Stimulated activated CD8-positive, alpha-beta memory T cell treated with anti-CD3 and anti-CD28 coated beads, Interleukin-7, amount 100 ng/mL, for 1 hour (primary cell): ENCODE results near the gene MGLL.
"Not testable (repeated sequence)": the region's sequence is repeated elsewhere in the genome, so short reads cannot be mapped to it uniquely, and the experiment has no call there.

Experiments
- DNase-seq, 2 donors: peaks; one replicate each; pipeline ENCODE4 v3.0.0-alpha.2; 2020; ENCODE audit warnings: low read depth in 2 of 2

Gene MGLL

GRCh38 chr3:127656906-127657305, 165.4 kb downstream of the MGLL start:
- no peak for DNase-seq

DNA sequence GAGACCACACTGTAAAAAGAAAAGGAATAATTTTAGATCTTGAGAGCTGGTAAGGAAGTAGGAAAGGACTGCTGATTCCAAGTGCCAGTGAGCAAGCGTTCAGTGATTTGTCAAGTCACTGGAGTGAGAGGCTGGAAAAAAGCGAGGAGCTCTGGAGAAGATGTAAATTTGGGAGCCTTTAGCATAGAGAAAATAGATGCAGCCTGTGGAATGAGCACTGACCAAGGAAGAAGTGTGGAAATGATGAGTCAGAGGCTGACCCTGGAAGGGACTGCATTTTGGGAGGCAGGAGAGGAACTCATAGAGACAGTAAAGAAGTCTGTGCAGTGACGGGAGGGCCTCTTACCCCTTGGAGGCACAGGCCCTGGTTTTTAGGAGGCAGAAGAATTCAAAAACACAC, 166.7 kb downstream of the MGLL start:
- DNase-seq, result no peak

- not testable (repeated sequence) for DNase-seq
These were observed 167.3 kb downstream of the MGLL start for GRCh38 chr3:127654993-127655392.

DNA sequence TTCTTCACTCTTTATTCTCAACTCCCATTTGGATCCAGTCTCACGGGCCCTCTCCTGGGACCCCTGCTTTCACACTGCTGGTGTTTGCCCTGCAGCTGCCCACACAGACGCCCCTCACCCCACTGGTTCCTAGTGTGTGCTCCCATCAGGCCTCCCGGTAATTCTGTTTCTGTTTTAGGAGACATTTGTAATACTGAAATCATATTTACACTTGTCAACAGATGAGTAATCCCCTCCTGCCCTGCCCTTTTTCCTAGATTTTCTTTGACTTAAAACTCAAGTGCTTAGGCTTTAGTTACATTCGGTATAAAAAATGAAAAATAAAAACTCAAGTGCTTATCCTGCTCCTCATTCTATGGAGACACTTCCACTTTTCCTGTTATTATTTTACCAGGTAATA, 167.9 kb downstream of the MGLL start:
- no peak for DNase-seq

GRCh38 chr3:127652246-127652995, 169.9 kb downstream of the MGLL start:
- no peak for DNase-seq

- no peak for DNase-seq
These were observed 170.7 kb downstream of the MGLL start for GRCh38 chr3:127651516-127652172.

DNA sequence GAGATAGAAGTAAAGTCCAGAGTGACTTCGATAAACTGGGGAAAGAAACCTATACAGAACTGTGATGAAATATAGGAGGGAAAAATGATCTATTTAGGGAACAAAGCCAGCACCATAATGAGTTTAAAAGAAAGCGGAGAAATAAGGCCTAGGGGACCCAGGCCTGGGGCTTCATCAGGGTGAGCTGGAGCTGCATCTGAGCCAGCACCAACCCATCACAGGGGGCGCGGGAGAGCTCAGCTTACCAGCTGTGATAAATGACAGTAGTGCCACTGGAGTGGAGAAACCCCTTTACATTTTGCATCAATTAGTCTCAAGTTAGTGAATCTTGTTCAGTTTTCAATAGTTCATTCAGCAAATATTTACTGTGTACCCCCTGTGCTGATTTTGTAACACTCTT, 172.1 kb downstream of the MGLL start:
- no peak for DNase-seq

GRCh38 chr3:127647845-127648204, 174.5 kb downstream of the MGLL start:
- no peak for DNase-seq

DNA sequence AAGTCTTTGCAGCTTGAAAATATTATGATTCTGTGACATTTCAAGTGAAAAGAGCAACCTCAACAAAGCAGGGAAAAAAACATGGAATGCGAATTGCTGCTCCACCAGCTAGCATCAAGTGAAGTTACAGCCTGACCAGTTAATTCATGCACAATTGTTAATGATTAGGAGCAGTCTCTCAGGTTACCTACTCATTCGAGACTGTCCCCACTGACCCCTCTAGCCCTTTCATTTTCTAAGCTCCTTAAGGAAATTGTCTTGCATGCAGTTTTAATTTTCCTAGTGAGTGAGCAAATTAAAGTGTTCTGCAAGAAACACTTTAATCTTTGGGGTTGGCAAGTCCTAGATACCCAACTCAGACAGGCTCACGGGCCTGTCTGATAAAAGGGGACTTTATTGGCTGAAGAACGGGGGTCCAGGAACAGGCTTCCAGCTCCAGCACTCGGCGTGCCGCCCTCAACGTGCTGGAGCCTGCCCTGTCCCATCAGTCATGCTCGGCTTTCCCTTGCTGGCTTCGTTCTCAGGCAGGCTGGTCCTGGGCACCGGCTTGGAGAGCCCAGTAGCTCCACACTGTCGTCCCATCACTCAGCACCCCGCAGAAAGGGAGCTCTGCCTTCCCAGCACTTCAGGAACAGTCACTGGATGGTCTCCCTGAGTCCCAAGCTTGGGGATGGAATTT, 175.0 kb downstream of the MGLL start:
- no peak for DNase-seq

DNA sequence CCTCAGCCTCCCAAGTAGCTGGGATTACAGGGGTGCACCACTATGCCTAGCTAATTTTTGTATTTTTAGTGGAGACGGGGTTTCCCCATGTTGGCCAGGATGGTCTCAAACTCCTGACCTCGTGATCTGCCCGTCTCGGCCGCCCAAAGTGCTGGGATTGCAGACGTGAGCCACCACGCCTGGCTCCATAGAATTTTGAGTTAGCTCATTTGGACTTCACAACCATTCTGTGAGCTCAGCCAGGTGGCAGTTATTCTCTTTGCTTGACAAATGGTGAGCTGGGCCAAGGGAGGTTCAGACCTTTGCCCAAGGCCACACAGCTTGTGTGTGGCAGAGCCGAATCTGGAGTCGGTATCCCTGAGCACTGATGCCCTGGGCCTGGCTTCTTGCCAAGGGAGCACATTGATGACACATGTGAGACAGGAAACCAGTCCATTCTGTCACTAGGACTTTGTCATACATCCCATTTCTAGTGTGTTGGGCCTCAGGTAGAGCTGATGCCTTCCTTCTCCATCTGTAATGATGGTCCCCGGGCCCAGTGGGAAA, 175.7 kb downstream of the MGLL start:
- DNase-seq, result no peak

DNA sequence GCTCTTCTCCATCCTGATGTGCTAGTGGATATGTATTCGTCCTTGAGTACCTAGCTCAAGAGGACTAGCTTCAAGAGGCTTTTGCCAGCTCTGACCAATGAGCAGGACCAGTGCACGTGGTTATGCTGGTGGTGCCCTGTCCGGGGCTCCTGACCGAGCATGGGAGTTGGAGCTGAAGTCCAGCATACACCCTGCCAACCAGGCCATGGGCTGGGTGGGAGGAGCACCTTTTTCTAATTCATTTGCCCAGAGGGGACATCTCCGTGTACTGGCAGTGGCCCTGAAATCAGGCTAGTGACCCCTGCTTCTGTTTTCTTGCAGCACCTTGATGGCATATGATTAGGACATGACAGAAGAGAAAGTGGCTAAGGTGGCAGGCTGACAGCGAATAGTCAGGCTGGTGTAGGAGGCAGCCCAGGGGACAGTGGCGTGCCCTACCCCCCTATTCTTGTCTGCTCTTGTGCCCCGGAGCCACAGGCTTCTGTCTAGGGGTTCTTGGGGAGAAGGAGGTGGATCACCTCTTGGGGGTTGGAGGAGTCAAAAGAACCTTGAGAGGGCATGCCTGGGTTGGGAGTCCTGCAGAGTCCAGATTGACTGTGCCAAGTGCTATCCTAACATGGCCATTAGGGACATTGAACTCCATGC, 176.8 kb downstream of the MGLL start:
- no peak for DNase-seq

- no peak for DNase-seq
These were observed 177.5 kb downstream of the MGLL start for GRCh38 chr3:127644641-127645370.

DNA sequence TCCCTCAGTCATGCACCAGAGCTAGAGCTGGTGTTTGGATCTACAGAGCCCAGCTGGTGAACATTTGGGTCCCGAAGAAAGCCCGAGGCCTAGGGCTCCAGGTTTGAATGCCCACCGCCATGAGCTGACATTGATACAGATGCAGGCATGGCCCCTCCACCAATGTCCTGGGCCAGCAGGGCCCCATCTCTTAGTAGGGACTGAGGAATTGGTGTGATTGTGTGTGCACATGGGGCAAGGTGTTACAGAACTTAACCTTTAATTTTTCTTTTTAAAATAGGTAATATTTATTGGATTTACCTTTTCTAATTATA, 182.3 kb downstream of the MGLL start:
- DNase-seq, result no peak

- DNase-seq, result no peak
These were observed 182.9 kb downstream of the MGLL start for GRCh38 chr3:127639173-127640041.
